Right lobe of liver (tissue), 6 donors: ENCODE measurements around the gene DEXI. TPM values are rescaled to one million over a fixed set of nuclear protein-coding genes. Genes with fewer than 3 reads are reported as not detected.
"Not testable (repeated sequence)": the region's sequence is repeated elsewhere in the genome, so short reads cannot be mapped to it uniquely, and the experiment has no call there.

ENCODE experiments used
- ATAC-seq, 4 donors: fragments of 200-7000 bp; cut with Tn5 transposase; one replicate each; pipeline ENCODE4 v1.9.1; 2020; ENCODE audit warnings: mild to moderate bottlenecking in 4 of 4, moderate library complexity in 4 of 4
- DNase-seq, 3 donors: peaks; one replicate each; pipeline ENCODE4 v3.0.0-alpha.2; 2020
- H3K27ac ChIP-seq, 3 donors: fragments of 200-600 bp; one replicate each; pipeline ENCODE4 v1.8.0; 2022
- H3K27me3 ChIP-seq, 2 donors: fragments of 200-600 bp; one replicate each; pipeline ENCODE4 v1.8.0; 2022
- H3K36me3 ChIP-seq, 4 donors: fragments of 200-600 bp; sonication (generic) in 1 of 4; one replicate each; pipeline versions ENCODE4 v1.5.1 to v1.8.0; 2017 to 2022; ENCODE audit warnings: control low read depth in 1 of 4
- H3K4me1 ChIP-seq, 4 donors: fragments of 200-600 bp; sonication (generic) in 1 of 4; one replicate each; pipeline versions ENCODE4 v1.5.1 to v1.8.0; 2017 to 2022; ENCODE audit warnings: control low read depth in 1 of 4
- H3K4me3 ChIP-seq, 3 donors: fragments of 200-600 bp; one replicate each; pipeline ENCODE4 v1.8.0; 2022
- H3K9me3 ChIP-seq, 4 donors: fragments of 200-600 bp; sonication (generic) in 1 of 4; one replicate each; pipeline versions ENCODE4 v1.5.1 to v1.8.0; 2017 to 2022; ENCODE audit warnings: control low read depth in 1 of 4
- POLR2A ChIP-seq: fragments of 450-650 bp; IDR thresholded peaks from one replicate; pipeline ENCODE4 v1.6.1; 2017; ENCODE audit warnings: antibody characterized with exemption, mild to moderate bottlenecking
- WGBS: methylation state at CpG from one replicate; pipeline ENCODE4 v1.1.6; 2018; ENCODE audit warnings: low coverage, low lambda C conversion rate; ENCODE audit not compliant: insufficient coverage; ENCODE audit errors: missing lambda C conversion rate; 5-methylcytosine and 5-hydroxymethylcytosine counted together
- intact Hi-C, 2 donors: fragments of 100-400 bp; cut with DNase I; formaldehyde crosslinking; loops; one replicate each; pipeline versions ENCODE4 v1.11.2 to v1.14.1; 2022
- total RNA-seq, 6 experiments: library from RNA; depleted of rRNA in 2 of 6; stranded (reverse); fragments of >200 nt in 2 of 6; fragmentation: NEBNext Ultra II Directional in 3 of 6; extraction: Animal tissue kit (Norgen Biotek cat#: 25700) in 3 of 6; gene quantifications; one replicate each; pipeline versions ENCODE4 v1.1.0 to v1.2.4, GENCODE V29; 2016 to 2023
- TF ChIP-seq, protein P1 (sequence below), 4 donors: fragments of 200-600 bp in 3 of 4; fragments of 450-650 bp in 1 of 4; IDR thresholded peaks; one replicate each; pipeline versions ENCODE4 v1.5.1 to v1.8.0; 2016 to 2022; ENCODE audit warnings: antibody characterized with exemption in 4 of 4, mild to moderate bottlenecking in 2 of 4
- donor health status: DM: no; HTN: yes; CAD: no.
- donor health status: DM: no; HTN: no; CAD: no.
- donor health status: DM: no; HTN: no; CAD: no.
- donor health status: DM: no; HTN: yes; CAD: no.
- donor health status: DM: no; HTN: yes; CAD: no.

Gene DEXI
- total RNA-seq, 6 experiments from 2014 or later, result 35.8 to 93.8 (median 54.1) TPM

DNA sequence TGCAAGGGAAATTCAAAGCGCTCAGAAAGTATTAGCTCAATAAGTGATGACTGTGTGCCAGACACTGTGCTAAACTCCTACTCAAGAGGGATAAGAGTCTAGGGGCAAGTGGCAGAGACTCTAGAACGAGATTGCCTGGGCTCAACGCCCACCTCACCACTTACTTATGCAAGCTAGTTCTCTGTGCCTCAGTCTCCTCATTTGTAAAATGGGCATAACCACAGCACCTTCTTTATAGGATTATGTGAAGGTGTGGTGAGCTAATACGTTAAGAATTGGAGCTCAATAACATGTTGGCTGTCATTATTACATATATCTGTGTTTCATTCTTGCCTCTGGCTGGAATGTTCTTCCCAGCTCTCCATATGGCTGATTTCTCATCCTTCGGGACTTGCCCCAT lies 15.4 kb downstream of the DEXI start:
- DNase-seq, result no peak
- H3K9me3 ChIP-seq, result no peaks in the 10 kb centered on the region
- intact Hi-C loops, result no loop called here
- no peak for ATAC-seq
- H3K36me3 ChIP-seq, result peaks cover 0 to 13% (median 0%) of the 10 kb centered on the region in 4 donors
- peak overlapping the region in 1 of 3 donors; percentile 50 for H3K4me3 ChIP-seq
- WGBS, result 70% methylated on average over 4 of the region's 5 CpGs
- TF ChIP-seq POLR2A, result no peak
- TF ChIP-seq, protein P1, sequence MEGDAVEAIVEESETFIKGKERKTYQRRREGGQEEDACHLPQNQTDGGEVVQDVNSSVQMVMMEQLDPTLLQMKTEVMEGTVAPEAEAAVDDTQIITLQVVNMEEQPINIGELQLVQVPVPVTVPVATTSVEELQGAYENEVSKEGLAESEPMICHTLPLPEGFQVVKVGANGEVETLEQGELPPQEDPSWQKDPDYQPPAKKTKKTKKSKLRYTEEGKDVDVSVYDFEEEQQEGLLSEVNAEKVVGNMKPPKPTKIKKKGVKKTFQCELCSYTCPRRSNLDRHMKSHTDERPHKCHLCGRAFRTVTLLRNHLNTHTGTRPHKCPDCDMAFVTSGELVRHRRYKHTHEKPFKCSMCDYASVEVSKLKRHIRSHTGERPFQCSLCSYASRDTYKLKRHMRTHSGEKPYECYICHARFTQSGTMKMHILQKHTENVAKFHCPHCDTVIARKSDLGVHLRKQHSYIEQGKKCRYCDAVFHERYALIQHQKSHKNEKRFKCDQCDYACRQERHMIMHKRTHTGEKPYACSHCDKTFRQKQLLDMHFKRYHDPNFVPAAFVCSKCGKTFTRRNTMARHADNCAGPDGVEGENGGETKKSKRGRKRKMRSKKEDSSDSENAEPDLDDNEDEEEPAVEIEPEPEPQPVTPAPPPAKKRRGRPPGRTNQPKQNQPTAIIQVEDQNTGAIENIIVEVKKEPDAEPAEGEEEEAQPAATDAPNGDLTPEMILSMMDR (IDR thresholded peaks at IDR 0.05), result no peak
- peaks cover 0 to 79% (median 37%) of the 10 kb centered on the region in 4 donors for H3K4me1 ChIP-seq
- H3K27ac ChIP-seq, result peak overlapping the region in 1 of 3 donors; percentile 33
- no peaks in the 10 kb centered on the region for H3K27me3 ChIP-seq

DNA sequence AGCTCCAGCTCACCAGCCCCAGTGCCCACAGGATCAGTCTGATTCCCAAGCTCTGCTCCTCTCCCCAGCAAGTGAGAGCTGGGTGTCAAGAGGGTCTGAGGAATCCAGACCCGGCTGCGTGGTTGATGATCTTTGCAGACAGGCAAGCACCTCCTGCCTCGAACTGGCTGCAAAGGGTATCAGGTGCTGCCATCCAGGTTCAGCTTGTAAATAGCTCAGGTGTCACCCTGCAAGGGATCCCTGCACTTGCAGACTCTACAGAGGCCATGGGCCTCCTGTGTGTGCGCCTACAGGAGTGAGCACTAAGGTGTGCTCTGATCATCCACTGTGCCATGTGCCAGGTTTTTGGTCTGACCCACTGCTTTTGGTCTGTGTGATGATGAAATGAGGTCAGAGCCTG lies 16.2 kb downstream of the DEXI start:
- intact Hi-C loops, result no loop called here
- DNase-seq, result no peak
- H3K27me3 ChIP-seq, result no peaks in the 10 kb centered on the region
- ATAC-seq, result no peak
- peaks cover 0 to 13% (median 0%) of the 10 kb centered on the region in 4 donors for H3K36me3 ChIP-seq
- H3K4me1 ChIP-seq, result peaks cover 0 to 87% (median 41%) of the 10 kb centered on the region in 4 donors
- H3K4me3 ChIP-seq, result no peak overlapping the region
- H3K9me3 ChIP-seq, result no peaks in the 10 kb centered on the region
- H3K27ac ChIP-seq, result peak overlapping the region in 1 of 3 donors; percentile 33
- no CpG with 5 or more reads among the region's 4 CpGs for WGBS
- TF ChIP-seq POLR2A, result no peak
- TF ChIP-seq, protein P1 (IDR thresholded peaks at IDR 0.05), result no peak

DNA sequence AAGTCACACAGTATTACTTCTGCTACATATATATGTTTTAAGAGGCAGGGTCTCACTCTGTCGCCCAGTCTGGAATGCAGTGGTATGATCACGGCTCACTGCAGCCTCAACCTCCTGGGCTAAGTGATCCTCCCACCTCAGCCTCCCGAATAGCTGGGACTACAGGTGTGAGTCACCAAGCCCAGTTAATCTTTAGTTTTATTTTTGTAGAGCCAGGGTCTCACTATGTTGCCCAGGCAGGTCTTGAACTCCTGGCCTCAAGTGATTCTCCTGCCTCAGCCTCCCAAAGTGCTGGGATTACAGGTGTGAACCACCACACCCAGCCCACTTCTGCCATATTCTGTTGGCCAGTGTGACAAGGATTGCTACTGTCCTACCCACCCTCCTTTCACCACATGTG lies 17.0 kb downstream of the DEXI start:
- H3K9me3 ChIP-seq, DNase-seq, ATAC-seq, H3K27me3 ChIP-seq, H3K4me3 ChIP-seq, intact Hi-C loops: not testable (repeated sequence)
- Histone ChIP-seq H3K36me3 (peaks cover 0 to 13% (median 0%) of the 10 kb centered on the region in 4 donors), H3K4me1 (peaks cover 0 to 84% (median 40%) of the 10 kb centered on the region in 4 donors), H3K27ac (peak overlapping the region in 1 of 3 donors; percentile 79)
- WGBS, result 100% methylated on average over 2 of the region's 3 CpGs

DNA sequence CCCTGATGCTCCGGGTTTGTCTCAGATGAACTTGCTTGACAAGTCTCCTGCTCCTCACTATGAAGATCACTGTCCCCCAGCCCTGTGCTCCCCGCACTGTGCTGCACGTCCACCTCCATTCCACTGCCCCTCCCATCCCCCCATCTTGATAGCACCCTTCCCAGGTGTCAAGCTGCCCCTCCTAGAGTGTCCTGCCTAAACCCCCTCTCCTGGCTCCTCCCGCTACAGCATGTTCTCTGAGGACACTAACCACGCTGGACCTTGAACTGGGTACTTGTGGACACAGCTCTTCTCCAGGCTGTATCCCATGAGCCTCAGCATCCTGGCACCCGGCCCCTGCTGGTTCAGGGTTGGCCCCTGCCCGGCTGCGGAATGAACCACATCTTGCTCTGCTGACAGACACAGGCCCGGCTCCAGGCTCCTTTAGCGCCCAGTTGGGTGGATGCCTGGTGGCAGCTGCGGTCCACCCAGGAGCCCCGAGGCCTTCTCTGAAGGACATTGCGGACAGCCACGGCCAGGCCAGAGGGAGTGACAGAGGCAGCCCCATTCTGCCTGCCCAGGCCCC lies 18.5 kb downstream of the DEXI start:
- no peaks in the 10 kb centered on the region for H3K9me3 ChIP-seq
- DNase-seq (peak; percentile 91 to 98 (median 95)), ATAC-seq (peak; percentile 70 to 84 (median 80))
- H3K4me3 ChIP-seq, result peak overlapping the region in 1 of 3 donors; percentile 10
- intact Hi-C loops, result loop anchor here in 1 of 2 donors (5.0 kb wide), 1 partner anchor 186 kb away; no protein-coding TSS in a partner anchor
- peak overlapping the region; percentile 40 to 79 (median 61) for H3K27ac ChIP-seq
- peaks cover 0 to 13% (median 0%) of the 10 kb centered on the region in 4 donors for H3K36me3 ChIP-seq
- H3K4me1 ChIP-seq, result peaks cover 0 to 73% (median 35%) of the 10 kb centered on the region in 4 donors
- 19% methylated on average over 7 of the region's 14 CpGs for WGBS
- H3K27me3 ChIP-seq, result no peaks in the 10 kb centered on the region
- TF ChIP-seq, protein P1 (IDR thresholded peaks at IDR 0.05), result no peak
- peak; percentile 15 for TF ChIP-seq POLR2A

DNA sequence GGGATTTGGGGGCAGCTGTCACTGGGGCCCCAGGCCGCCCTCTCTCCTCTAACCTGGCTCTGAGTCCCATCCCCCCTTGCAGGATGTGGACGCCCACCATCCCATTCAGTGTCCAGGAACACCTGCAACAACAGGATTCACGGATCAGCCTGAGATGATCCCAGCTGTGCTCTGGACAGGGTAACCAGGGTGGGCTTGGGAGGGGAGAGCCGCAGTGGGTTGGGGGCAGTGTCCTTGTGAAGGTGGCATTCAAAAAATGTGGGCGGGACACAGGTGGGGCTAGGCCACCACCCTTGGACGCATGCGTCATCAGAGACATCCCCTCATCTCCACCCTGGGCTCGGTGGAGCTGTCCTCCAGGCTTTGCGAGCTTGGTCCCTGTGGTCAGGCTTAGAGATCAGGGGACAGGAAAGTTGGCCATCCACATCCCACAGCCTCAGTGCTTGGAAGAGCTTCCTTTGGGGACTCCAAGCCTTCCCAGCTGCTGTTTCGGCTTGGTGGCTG lies 19.1 kb downstream of the DEXI start:
- TF ChIP-seq, protein P1 (IDR thresholded peaks at IDR 0.05), result no peak
- no peak for TF ChIP-seq POLR2A
- DNase-seq (no peak), ATAC-seq (peak; percentile 3 to 23 (median 18))
- no peaks in the 10 kb centered on the region for H3K9me3 ChIP-seq
- no peaks in the 10 kb centered on the region for H3K27me3 ChIP-seq
- H3K36me3 ChIP-seq, result peaks cover 0 to 13% (median 0%) of the 10 kb centered on the region in 4 donors
- intact Hi-C loops, result loop anchor here in 1 of 2 donors (5.0 kb wide), 1 partner anchor 186 kb away; no protein-coding TSS in a partner anchor
- WGBS, result 27% methylated on average over 2 of the region's 10 CpGs
- H3K4me1 ChIP-seq, result peaks cover 0 to 78% (median 34%) of the 10 kb centered on the region in 4 donors
- H3K27ac ChIP-seq, result peak overlapping the region; percentile 40 to 79 (median 61)
- H3K4me3 ChIP-seq, result peak overlapping the region in 1 of 3 donors; percentile 10
